A673 (cell line): ENCODE measurements around the gene KRTAP4-1. TPM values are rescaled to one million over a fixed set of nuclear protein-coding genes. Genes with fewer than 3 reads are reported as not detected.
"Not testable (repeated sequence)": the region's sequence is repeated elsewhere in the genome, so short reads cannot be mapped to it uniquely, and the experiment has no call there.

Source experiments
- Bru-seq: library from RNA; stranded (reverse); fragments of 400-500 nt; gene quantifications from one replicate; lab custom pipeline; 2021; lab: Mats Ljungman, UMichigan
- BruChase-seq, 2 experiments: library from RNA; stranded (reverse); fragments of 400-500 nt; gene quantifications; one replicate each; lab custom pipeline; 2021; lab: Mats Ljungman, UMichigan
- BruUV-seq: library from RNA; stranded (reverse); fragments of 400-500 nt; replicated peaks from 2 replicates; lab custom pipeline; 2021; lab: Mats Ljungman, UMichigan
- CTCF ChIA-PET: fragments of 300-600 bp; sonication (Branson Sonifier 250); formaldehyde crosslinking; loops from one replicate; lab custom pipeline; 2022; ENCODE audit warnings: antibody characterized with exemption; lab: Charles Lee
- POLR2A ChIA-PET: fragments of 300-600 bp; sonication (Branson Sonifier 250); formaldehyde crosslinking; loops from one replicate; lab custom pipeline; 2022; ENCODE audit warnings: antibody characterized with exemption; ENCODE audit not compliant: low non-redundant PET; lab: Charles Lee
- DNase-seq: peaks from one replicate; pipeline ENCODE4 v3.0.0-alpha.2; 2015; ENCODE audit warnings: low spot score
- H3K27ac ChIP-seq: fragments of 200-600 bp; sonication (generic); 2 replicates; pipeline ENCODE4 v1.5.1; 2016; ENCODE audit warnings: mixed run types, low read depth, mild to moderate bottlenecking, mixed read lengths, antibody characterized with exemption, low read length; ENCODE audit not compliant: poor library complexity, severe bottlenecking
- H3K27me3 ChIP-seq: fragments of 200-600 bp; sonication (generic); replicated peaks from 2 replicates; pipeline ENCODE4 v1.6.1; 2017; ENCODE audit warnings: mixed run types, low read depth, mild to moderate bottlenecking, mixed read lengths, antibody characterized with exemption, low read length; ENCODE audit not compliant: insufficient read depth, poor library complexity
- H3K36me3 ChIP-seq: fragments of 200-600 bp; sonication (generic); 2 replicates; pipeline ENCODE4 v1.6.1; 2016; ENCODE audit warnings: mixed run types, mild to moderate bottlenecking, mixed read lengths, antibody characterized with exemption, low read length; ENCODE audit not compliant: insufficient read depth, poor library complexity, severe bottlenecking
- H3K4me1 ChIP-seq: fragments of 200-600 bp; sonication (generic); 2 replicates; pipeline ENCODE4 v1.6.1; 2017; ENCODE audit warnings: mixed run types, mild to moderate bottlenecking, mixed read lengths, antibody characterized with exemption, low read length; ENCODE audit not compliant: insufficient read depth, poor library complexity, severe bottlenecking
- H3K4me3 ChIP-seq: fragments of 200-600 bp; sonication (generic); 2 replicates; pipeline ENCODE4 v1.5.1; 2016; ENCODE audit warnings: low read depth, mixed run types, mild to moderate bottlenecking, mixed read lengths, low read length; ENCODE audit not compliant: poor library complexity, severe bottlenecking
- H3K9me3 ChIP-seq: fragments of 200-600 bp; sonication (generic); 2 replicates; pipeline ENCODE4 v1.6.1; 2016; ENCODE audit warnings: mixed run types, low read depth, mild to moderate bottlenecking, mixed read lengths, antibody characterized with exemption, low read length; ENCODE audit not compliant: poor library complexity, severe bottlenecking
- CTCF ChIP-seq: fragments of 300-800, 200-600 bp; sonication (generic); conservative IDR thresholded peaks from 2 replicates; pipeline ENCODE4 v1.5.1; 2017; ENCODE audit warnings: low read depth, mild to moderate bottlenecking, antibody characterized with exemption, low read length, moderate library complexity, mixed read lengths
- EZH2 ChIP-seq: fragments of 200-600 bp; sonication (generic); IDR thresholded peaks from 2 replicates; pipeline ENCODE4 v1.6.1; 2017; ENCODE audit warnings: borderline replicate concordance, low read depth, mild to moderate bottlenecking, mixed read lengths, antibody characterized with exemption, low read length; ENCODE audit not compliant: poor library complexity, severe bottlenecking
- intact Hi-C: fragments of 100-400 bp; cut with micrococcal nuclease; formaldehyde crosslinking; loops from one replicate; pipeline ENCODE4 v1.10.0; 2022; ENCODE audit not compliant: unreplicated experiment
- long read RNA-seq: library from polyadenylated mRNA; stranded (forward); transcript quantifications from one replicate; pipeline ENCODE4 v2.0.0, GENCODE V29; 2022
- total RNA-seq: library from RNA; stranded (reverse); gene quantifications from 2 replicates; pipeline ENCODE4 v1.2.3, GENCODE V29; 2021

KRTAP4-1 gene
- total RNA-seq: not detected in 2 replicates
- not detected for Bru-seq, nascent RNA
- not detected for BruChase-seq, experiment 1, labeled RNA remaining after a 2-hour chase
- not detected for BruChase-seq, experiment 2, labeled RNA remaining after a 6-hour chase
- long read RNA-seq: 0 reads

- TF ChIP-seq EZH2 (no peak), CTCF (no peak)
- no peaks in the 10 kb centered on the region for H3K9me3 ChIP-seq
- H3K27ac ChIP-seq: no peak within 1 kb of the TSS
- ChIA-PET POLR2A (no interaction called here), CTCF (no interaction called here)
- no peak within 1 kb of the TSS for H3K4me3 ChIP-seq
- no peaks in the 10 kb centered on the region for H3K27me3 ChIP-seq
- intact Hi-C loops: no loop called here
- no peak for DNase-seq
- BruUV-seq: no TSS peak
- no peaks in the 10 kb centered on the region for H3K36me3 ChIP-seq
- no peaks in the 10 kb centered on the region for H3K4me1 ChIP-seq
These were observed at the start of gene KRTAP4-1 for GRCh38 chr17:41184480-41184961. Gene KRTAP4-1, minus strand, starts transcription at chr17:41184911. Its CDS starts 57 bp downstream, at chr17:41184854.

- CTCF ChIA-PET, H3K36me3 ChIP-seq, DNase-seq, H3K4me1 ChIP-seq, H3K27ac ChIP-seq, H3K9me3 ChIP-seq, H3K4me3 ChIP-seq, POLR2A ChIA-PET, BruUV-seq, H3K27me3 ChIP-seq, intact Hi-C loops: not testable (repeated sequence)
These were observed 47.8 kb upstream of the KRTAP4-1 start, which contains the start of gene KRTAP9-3 for GRCh38 chr17:41232399-41233105. Gene KRTAP9-3, plus strand, starts transcription at chr17:41232449. Its CDS starts 53 bp downstream, at chr17:41232502.

- BruUV-seq: no TSS peak
- H3K9me3 ChIP-seq: no peaks in the 10 kb centered on the region
- CTCF ChIA-PET: no interaction called here
- H3K4me3 ChIP-seq: no peak overlapping the region
- no peaks in the 10 kb centered on the region for H3K36me3 ChIP-seq
- POLR2A ChIA-PET: no interaction called here
- H3K27me3 ChIP-seq: no peaks in the 10 kb centered on the region
- no peak overlapping the region for H3K27ac ChIP-seq
- no peak for TF ChIP-seq EZH2
- intact Hi-C loops: no loop called here
- no peak for DNase-seq
- no peaks in the 10 kb centered on the region for H3K4me1 ChIP-seq
These were observed 47.0 kb upstream of the KRTAP4-1 start for GRCh38 chr17:41231731-41232130.

DNA sequence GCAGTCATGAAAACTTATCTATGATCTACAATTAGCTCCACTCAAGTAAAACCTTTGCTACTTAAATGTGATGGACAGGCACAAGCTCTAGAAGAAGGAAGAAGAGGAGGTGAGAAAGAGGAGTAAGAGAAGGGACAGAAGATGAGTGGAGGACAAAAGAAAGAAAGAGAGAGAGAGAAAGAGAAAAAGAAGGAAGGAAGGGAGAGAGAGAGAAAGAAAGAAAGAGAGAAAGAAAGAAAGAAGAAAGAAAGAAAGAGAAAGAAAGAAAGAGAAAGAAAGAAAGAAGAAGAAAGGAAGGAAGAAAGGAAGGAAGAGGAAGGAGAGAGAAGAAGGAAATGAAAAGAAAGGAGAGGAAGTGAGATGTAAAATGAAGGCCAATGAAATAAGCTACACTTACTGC is 45.4 kb upstream of the KRTAP4-1 start:
- Histone ChIP-seq H3K27me3 (no peaks in the 10 kb centered on the region), H3K27ac (no peak overlapping the region), H3K9me3 (no peaks in the 10 kb centered on the region), H3K4me1 (no peaks in the 10 kb centered on the region), H3K4me3 (no peak overlapping the region), H3K36me3 (no peaks in the 10 kb centered on the region)
- BruUV-seq: no TSS peak
- DNase-seq: no peak
- TF ChIP-seq EZH2 (no peak), CTCF (no peak)
- intact Hi-C loops: no loop called here
- CTCF ChIA-PET: no interaction called here
- POLR2A ChIA-PET: no interaction called here

DNA sequence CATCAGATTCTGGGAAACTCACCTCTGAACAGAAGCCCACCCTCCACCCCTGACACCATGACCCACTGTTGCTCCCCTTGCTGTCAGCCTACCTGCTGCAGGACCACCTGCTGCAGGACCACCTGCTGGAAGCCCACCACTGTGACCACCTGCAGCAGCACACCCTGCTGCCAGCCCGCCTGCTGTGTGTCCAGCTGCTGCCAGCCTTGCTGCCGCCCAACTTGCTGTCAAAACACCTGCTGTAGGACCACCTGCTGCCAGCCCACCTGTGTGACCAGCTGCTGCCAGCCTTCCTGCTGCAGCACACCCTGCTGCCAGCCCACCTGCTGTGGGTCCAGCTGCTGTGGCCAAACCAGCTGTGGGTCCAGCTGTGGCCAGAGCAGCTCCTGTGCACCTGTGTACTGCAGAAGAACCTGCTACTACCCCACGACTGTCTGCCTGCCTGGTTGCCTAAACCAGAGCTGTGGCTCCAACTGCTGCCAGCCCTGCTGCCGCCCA is 41.9 kb upstream of the KRTAP4-1 start, which contains the start of gene KRTAP9-2:
Gene KRTAP9-2 (plus strand): TSS at position 51 of the 498 bp plus-strand sequence. CDS start 7 bp downstream, at position 58.
- H3K36me3 ChIP-seq, H3K27ac ChIP-seq, H3K9me3 ChIP-seq, BruUV-seq, H3K4me1 ChIP-seq, CTCF ChIA-PET, H3K27me3 ChIP-seq, POLR2A ChIA-PET, intact Hi-C loops, DNase-seq, H3K4me3 ChIP-seq: not testable (repeated sequence)
